WTC11 (cell line): ENCODE measurements around the gene GJE1.

Experiments
- TF ChIP-seq, protein P1 (sequence below): fragments of 200-600 bp; IDR thresholded peaks from 2 replicates; pipeline ENCODE4 v1.8.0; 2022; ENCODE audit warnings: antibody characterized with exemption
- TF ChIP-seq, protein P2 (sequence below): sonication (generic); formaldehyde crosslinking; IDR thresholded peaks from 2 replicates; pipeline ENCODE4 v1.8.0; 2023; ENCODE audit warnings: missing genetic modification reagents, mild to moderate bottlenecking, borderline replicate concordance

DNA sequence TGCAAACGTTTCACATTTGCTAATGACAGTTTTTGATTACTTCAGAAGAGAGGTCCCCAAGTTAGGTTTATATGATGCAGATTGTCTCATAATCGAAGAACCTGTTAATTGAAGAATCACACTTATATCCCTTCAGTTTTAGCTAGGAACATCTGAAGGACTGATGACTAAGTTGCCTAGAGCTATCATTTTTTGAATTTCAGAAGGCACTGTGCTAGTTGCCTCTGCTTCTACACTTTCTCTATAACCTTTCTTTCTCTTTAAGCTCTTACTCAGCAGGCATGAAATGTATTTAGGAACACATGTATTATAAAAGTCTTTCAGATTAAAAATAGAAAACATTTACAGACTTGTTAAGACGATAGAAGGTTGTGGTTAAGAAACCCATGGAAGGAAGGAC lies 14.4 kb upstream of the GJE1 start:
- TF ChIP-seq, protein P1, sequence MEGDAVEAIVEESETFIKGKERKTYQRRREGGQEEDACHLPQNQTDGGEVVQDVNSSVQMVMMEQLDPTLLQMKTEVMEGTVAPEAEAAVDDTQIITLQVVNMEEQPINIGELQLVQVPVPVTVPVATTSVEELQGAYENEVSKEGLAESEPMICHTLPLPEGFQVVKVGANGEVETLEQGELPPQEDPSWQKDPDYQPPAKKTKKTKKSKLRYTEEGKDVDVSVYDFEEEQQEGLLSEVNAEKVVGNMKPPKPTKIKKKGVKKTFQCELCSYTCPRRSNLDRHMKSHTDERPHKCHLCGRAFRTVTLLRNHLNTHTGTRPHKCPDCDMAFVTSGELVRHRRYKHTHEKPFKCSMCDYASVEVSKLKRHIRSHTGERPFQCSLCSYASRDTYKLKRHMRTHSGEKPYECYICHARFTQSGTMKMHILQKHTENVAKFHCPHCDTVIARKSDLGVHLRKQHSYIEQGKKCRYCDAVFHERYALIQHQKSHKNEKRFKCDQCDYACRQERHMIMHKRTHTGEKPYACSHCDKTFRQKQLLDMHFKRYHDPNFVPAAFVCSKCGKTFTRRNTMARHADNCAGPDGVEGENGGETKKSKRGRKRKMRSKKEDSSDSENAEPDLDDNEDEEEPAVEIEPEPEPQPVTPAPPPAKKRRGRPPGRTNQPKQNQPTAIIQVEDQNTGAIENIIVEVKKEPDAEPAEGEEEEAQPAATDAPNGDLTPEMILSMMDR: no peak
- TF ChIP-seq, protein P2, sequence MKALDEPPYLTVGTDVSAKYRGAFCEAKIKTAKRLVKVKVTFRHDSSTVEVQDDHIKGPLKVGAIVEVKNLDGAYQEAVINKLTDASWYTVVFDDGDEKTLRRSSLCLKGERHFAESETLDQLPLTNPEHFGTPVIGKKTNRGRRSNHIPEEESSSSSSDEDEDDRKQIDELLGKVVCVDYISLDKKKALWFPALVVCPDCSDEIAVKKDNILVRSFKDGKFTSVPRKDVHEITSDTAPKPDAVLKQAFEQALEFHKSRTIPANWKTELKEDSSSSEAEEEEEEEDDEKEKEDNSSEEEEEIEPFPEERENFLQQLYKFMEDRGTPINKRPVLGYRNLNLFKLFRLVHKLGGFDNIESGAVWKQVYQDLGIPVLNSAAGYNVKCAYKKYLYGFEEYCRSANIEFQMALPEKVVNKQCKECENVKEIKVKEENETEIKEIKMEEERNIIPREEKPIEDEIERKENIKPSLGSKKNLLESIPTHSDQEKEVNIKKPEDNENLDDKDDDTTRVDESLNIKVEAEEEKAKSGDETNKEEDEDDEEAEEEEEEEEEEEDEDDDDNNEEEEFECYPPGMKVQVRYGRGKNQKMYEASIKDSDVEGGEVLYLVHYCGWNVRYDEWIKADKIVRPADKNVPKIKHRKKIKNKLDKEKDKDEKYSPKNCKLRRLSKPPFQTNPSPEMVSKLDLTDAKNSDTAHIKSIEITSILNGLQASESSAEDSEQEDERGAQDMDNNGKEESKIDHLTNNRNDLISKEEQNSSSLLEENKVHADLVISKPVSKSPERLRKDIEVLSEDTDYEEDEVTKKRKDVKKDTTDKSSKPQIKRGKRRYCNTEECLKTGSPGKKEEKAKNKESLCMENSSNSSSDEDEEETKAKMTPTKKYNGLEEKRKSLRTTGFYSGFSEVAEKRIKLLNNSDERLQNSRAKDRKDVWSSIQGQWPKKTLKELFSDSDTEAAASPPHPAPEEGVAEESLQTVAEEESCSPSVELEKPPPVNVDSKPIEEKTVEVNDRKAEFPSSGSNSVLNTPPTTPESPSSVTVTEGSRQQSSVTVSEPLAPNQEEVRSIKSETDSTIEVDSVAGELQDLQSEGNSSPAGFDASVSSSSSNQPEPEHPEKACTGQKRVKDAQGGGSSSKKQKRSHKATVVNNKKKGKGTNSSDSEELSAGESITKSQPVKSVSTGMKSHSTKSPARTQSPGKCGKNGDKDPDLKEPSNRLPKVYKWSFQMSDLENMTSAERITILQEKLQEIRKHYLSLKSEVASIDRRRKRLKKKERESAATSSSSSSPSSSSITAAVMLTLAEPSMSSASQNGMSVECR (CRISPR knock-in tag): no peak
